PFSK-1 (cell line): ENCODE results near the gene APBB2.

ENCODE experiments used
- POLR2AphosphoS5 ChIP-seq: IDR thresholded peaks from 2 replicates; pipeline ENCODE4 v1.6.1; 2012; ENCODE audit warnings: low read depth, mild to moderate bottlenecking, control low read depth, low read length, moderate library complexity
- SIN3A ChIP-seq: IDR thresholded peaks from 2 replicates; pipeline ENCODE4 v1.6.1; 2012; ENCODE audit warnings: mild to moderate bottlenecking, low read length, moderate library complexity, borderline replicate concordance; ENCODE audit not compliant: insufficient read depth
- TF ChIP-seq, protein P1 (sequence below), 2 experiments: IDR thresholded peaks; 2 replicates each; pipeline versions ENCODE4 v1.6.1 to v1.8.0; 2011 to 2012; ENCODE audit warnings: low read depth in 2 of 2, low read length in 2 of 2, control low read depth in 1 of 2, inconsistent platforms in 1 of 2, mild to moderate bottlenecking in 1 of 2, moderate library complexity in 1 of 2; ENCODE audit not compliant: insufficient read depth in 1 of 2

GRCh38 chr4:40827758-40828157 lies 386.6 kb downstream of the APBB2 start:
- TF ChIP-seq SIN3A (no peak), POLR2AphosphoS5 (no peak)
- TF ChIP-seq, protein P1, sequence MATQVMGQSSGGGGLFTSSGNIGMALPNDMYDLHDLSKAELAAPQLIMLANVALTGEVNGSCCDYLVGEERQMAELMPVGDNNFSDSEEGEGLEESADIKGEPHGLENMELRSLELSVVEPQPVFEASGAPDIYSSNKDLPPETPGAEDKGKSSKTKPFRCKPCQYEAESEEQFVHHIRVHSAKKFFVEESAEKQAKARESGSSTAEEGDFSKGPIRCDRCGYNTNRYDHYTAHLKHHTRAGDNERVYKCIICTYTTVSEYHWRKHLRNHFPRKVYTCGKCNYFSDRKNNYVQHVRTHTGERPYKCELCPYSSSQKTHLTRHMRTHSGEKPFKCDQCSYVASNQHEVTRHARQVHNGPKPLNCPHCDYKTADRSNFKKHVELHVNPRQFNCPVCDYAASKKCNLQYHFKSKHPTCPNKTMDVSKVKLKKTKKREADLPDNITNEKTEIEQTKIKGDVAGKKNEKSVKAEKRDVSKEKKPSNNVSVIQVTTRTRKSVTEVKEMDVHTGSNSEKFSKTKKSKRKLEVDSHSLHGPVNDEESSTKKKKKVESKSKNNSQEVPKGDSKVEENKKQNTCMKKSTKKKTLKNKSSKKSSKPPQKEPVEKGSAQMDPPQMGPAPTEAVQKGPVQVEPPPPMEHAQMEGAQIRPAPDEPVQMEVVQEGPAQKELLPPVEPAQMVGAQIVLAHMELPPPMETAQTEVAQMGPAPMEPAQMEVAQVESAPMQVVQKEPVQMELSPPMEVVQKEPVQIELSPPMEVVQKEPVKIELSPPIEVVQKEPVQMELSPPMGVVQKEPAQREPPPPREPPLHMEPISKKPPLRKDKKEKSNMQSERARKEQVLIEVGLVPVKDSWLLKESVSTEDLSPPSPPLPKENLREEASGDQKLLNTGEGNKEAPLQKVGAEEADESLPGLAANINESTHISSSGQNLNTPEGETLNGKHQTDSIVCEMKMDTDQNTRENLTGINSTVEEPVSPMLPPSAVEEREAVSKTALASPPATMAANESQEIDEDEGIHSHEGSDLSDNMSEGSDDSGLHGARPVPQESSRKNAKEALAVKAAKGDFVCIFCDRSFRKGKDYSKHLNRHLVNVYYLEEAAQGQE (IDR thresholded peaks at IDR 0.05; ENCODE audit: insufficient read depth in 1 of 2, low read depth in 2 of 2, low read length in 2 of 2): no peak
